Activated T-helper 1 cell treated with Interleukin-2 at 50 U/mL for 16 hours (primary cell): ENCODE data around the gene KLHL25.
"Not testable (repeated sequence)": the region's sequence is repeated elsewhere in the genome, so short reads cannot be mapped to it uniquely, and the experiment has no call there.

Source experiments
- DNase-seq: peaks from one replicate; pipeline ENCODE4 v3.0.0-alpha.2; 2020; ENCODE audit warnings: low read depth

Gene KLHL25

GRCh38 chr15:85794598-85795336 is at the start of gene KLHL25:
Gene KLHL25 (minus strand): TSS chr15:85794925. CDS start chr15:85769810, 25,115 bp downstream.
- peak; percentile 89 for DNase-seq

- DNase-seq, result no peak
Measured at GRCh38 chr15:85840802-85841152, 46.1 kb upstream of the KLHL25 start.

GRCh38 chr15:85840079-85840801 is 45.5 kb upstream of the KLHL25 start:
- DNase-seq, result peak; percentile 73

- no peak for DNase-seq
Measured at GRCh38 chr15:85839643-85840042, 44.9 kb upstream of the KLHL25 start.

GRCh38 chr15:85838655-85839054 is 43.9 kb upstream of the KLHL25 start:
- DNase-seq, result no peak

GRCh38 chr15:85837881-85838280 is 43.2 kb upstream of the KLHL25 start:
- DNase-seq, result no peak

GRCh38 chr15:85837011-85837433 is 42.3 kb upstream of the KLHL25 start:
- DNase-seq, result no peak

GRCh38 chr15:85834651-85835050 is 39.9 kb upstream of the KLHL25 start:
- DNase-seq, result no peak

GRCh38 chr15:85832394-85832793 is 37.7 kb upstream of the KLHL25 start:
- DNase-seq, result no peak

- no peak for DNase-seq
Measured at GRCh38 chr15:85831415-85832113, 36.8 kb upstream of the KLHL25 start.

GRCh38 chr15:85829754-85830153 is 35.0 kb upstream of the KLHL25 start:
- not testable (repeated sequence) for DNase-seq

GRCh38 chr15:85828874-85829273 is 34.1 kb upstream of the KLHL25 start:
- DNase-seq, result no peak

- DNase-seq, result no peak
Measured at GRCh38 chr15:85828126-85828525, 33.4 kb upstream of the KLHL25 start.

GRCh38 chr15:85826756-85827515 is 32.2 kb upstream of the KLHL25 start:
- DNase-seq, result no peak

GRCh38 chr15:85825719-85826118 is 31.0 kb upstream of the KLHL25 start:
- no peak for DNase-seq

GRCh38 chr15:85825118-85825517 is 30.4 kb upstream of the KLHL25 start:
- no peak for DNase-seq

GRCh38 chr15:85821545-85821944 is 26.8 kb upstream of the KLHL25 start:
- DNase-seq, result no peak

GRCh38 chr15:85819938-85820337 is 25.2 kb upstream of the KLHL25 start:
- no peak for DNase-seq

- no peak for DNase-seq
Measured at GRCh38 chr15:85813234-85813633, 18.5 kb upstream of the KLHL25 start.

- DNase-seq, result no peak
Measured at GRCh38 chr15:85810075-85810474, 15.3 kb upstream of the KLHL25 start.

GRCh38 chr15:85805420-85805819 is 10.7 kb upstream of the KLHL25 start:
- no peak for DNase-seq

GRCh38 chr15:85804481-85805170 is 9.9 kb upstream of the KLHL25 start:
- DNase-seq, result no peak
